Astrocyte (in vitro differentiated cells and primary cell): ENCODE measurements around the gene HOXC9. TPM values are rescaled to one million over a fixed set of nuclear protein-coding genes. Genes with fewer than 3 reads are reported as not detected.

Experiments
- DNase-seq: peaks from one replicate; pipeline ENCODE4 v3.0.0-alpha.2; 2010; ENCODE audit warnings: low read depth
- FAIRE-seq: peaks from 2 replicates; lab custom pipeline; 2011; peaks lifted over from hg19 to GRCh38; lab: Jason Lieb, UNC
- H2AFZ ChIP-seq: 2 replicates; pipeline ENCODE4 v1.6.0; 2012; ENCODE audit warnings: low read depth, low read length, inconsistent platforms
- H3K27ac ChIP-seq: 2 replicates; pipeline ENCODE4 v1.5.1; 2011; ENCODE audit warnings: low read depth, low read length, inconsistent platforms
- H3K27me3 ChIP-seq: 2 replicates; pipeline ENCODE4 v1.6.0; 2011; ENCODE audit warnings: low read length, inconsistent platforms; ENCODE audit not compliant: insufficient read depth
- H3K36me3 ChIP-seq: 2 replicates; pipeline ENCODE4 v1.5.1; 2011; ENCODE audit warnings: low read length, inconsistent platforms; ENCODE audit not compliant: insufficient read depth
- H3K4me1 ChIP-seq: 2 replicates; pipeline ENCODE4 v1.5.1; 2011; ENCODE audit warnings: low read length, inconsistent platforms; ENCODE audit not compliant: insufficient read depth
- H3K4me2 ChIP-seq: 2 replicates; pipeline ENCODE4 v1.6.0; 2012; ENCODE audit warnings: low read length, inconsistent platforms
- H3K4me3 ChIP-seq: 2 replicates; pipeline ENCODE4 v1.5.1; 2011; ENCODE audit warnings: low read depth, mild to moderate bottlenecking, low read length, inconsistent platforms; ENCODE audit not compliant: insufficient read depth
- H3K79me2 ChIP-seq: 2 replicates; pipeline ENCODE4 v1.6.0; 2012; ENCODE audit warnings: mild to moderate bottlenecking, low read length, inconsistent platforms; ENCODE audit not compliant: insufficient read depth
- H3K9ac ChIP-seq: 2 replicates; pipeline ENCODE4 v1.6.0; 2012; ENCODE audit warnings: mild to moderate bottlenecking, low read length, inconsistent platforms
- H3K9me3 ChIP-seq: 2 replicates; pipeline ENCODE4 v1.5.1; 2012; ENCODE audit warnings: low read depth, mild to moderate bottlenecking, low read length, inconsistent platforms; ENCODE audit not compliant: insufficient read depth
- H4K20me1 ChIP-seq: 2 replicates; pipeline ENCODE4 v1.6.0; 2012; ENCODE audit warnings: low read length, inconsistent platforms; ENCODE audit not compliant: insufficient read depth
- H3K27ac Mint-ChIP-seq: one replicate; pipeline ENCODE4 v1.8.0; 2021; ENCODE audit warnings: mild to moderate bottlenecking, mixed read lengths; ENCODE audit not compliant: unreplicated experiment
- H3K27me3 Mint-ChIP-seq: one replicate; pipeline ENCODE4 v1.8.0; 2021; ENCODE audit warnings: low read depth, mixed read lengths; ENCODE audit not compliant: unreplicated experiment
- H3K36me3 Mint-ChIP-seq: one replicate; pipeline ENCODE4 v1.8.0; 2021; ENCODE audit warnings: low read depth, mixed read lengths; ENCODE audit not compliant: unreplicated experiment
- H3K4me1 Mint-ChIP-seq: one replicate; pipeline ENCODE4 v1.8.0; 2021; ENCODE audit warnings: low read depth, mixed read lengths; ENCODE audit not compliant: unreplicated experiment
- H3K4me3 Mint-ChIP-seq: one replicate; pipeline ENCODE4 v1.8.0; 2021; ENCODE audit warnings: mild to moderate bottlenecking, moderate library complexity, mixed read lengths; ENCODE audit not compliant: unreplicated experiment
- H3K9me3 Mint-ChIP-seq: one replicate; pipeline ENCODE4 v1.8.0; 2021; ENCODE audit warnings: mild to moderate bottlenecking, mixed read lengths; ENCODE audit not compliant: unreplicated experiment
- CTCF ChIP-seq: IDR thresholded peaks from 2 replicates; pipeline ENCODE4 v1.5.1; 2011; ENCODE audit warnings: low read depth, mild to moderate bottlenecking, inconsistent platforms, low read length, moderate library complexity; ENCODE audit not compliant: insufficient read depth
- EZH2 ChIP-seq: IDR thresholded peaks from 2 replicates; pipeline ENCODE4 v1.6.1; 2012; ENCODE audit warnings: mild to moderate bottlenecking, low read length, inconsistent platforms; ENCODE audit not compliant: insufficient read depth
- total RNA-seq: library from RNA; stranded (reverse); gene quantifications from 2 replicates; pipeline ENCODE4 v1.2.1, GENCODE V29; 2021

The HOXC9 gene
- total RNA-seq, 1 donor from 2014 or later, result not detected

- no peak for TF ChIP-seq CTCF
- TF ChIP-seq EZH2, result peak; percentile 72
- Histone ChIP-seq H2AFZ (no peak overlapping the region), H4K20me1 (no peaks in the 10 kb centered on the region), H3K36me3 (no peaks in the 10 kb centered on the region), H3K27me3 (peaks cover 93% of the 10 kb centered on the region), H3K4me2 (no peak overlapping the region), H3K79me2 (no peaks in the 10 kb centered on the region), H3K9ac (no peak overlapping the region), H3K4me3 (no peak overlapping the region), H3K4me1 (peaks cover 4% of the 10 kb centered on the region), H3K9me3 (peaks cover 7% of the 10 kb centered on the region), H3K27ac (no peak overlapping the region)
- Mint-ChIP-seq H3K27ac (no peak overlapping the region), H3K36me3 (no peaks in the 10 kb centered on the region), H3K4me1 (no peaks in the 10 kb centered on the region), H3K27me3 (peaks cover 84% of the 10 kb centered on the region), H3K4me3 (no peak overlapping the region), H3K9me3 (peaks cover 24% of the 10 kb centered on the region)
- FAIRE-seq, result no peak
- no peak for DNase-seq
Observed at GRCh38 chr12:53997204-53998109, 2.5 kb upstream of the HOXC9 start.

- Histone ChIP-seq H3K4me3 (no peak overlapping the region), H3K27me3 (peaks cover 96% of the 10 kb centered on the region), H3K4me2 (no peak overlapping the region), H3K4me1 (peaks cover 4% of the 10 kb centered on the region), H3K27ac (no peak overlapping the region), H4K20me1 (no peaks in the 10 kb centered on the region), H2AFZ (no peak overlapping the region), H3K9me3 (peaks cover 5% of the 10 kb centered on the region), H3K79me2 (no peaks in the 10 kb centered on the region), H3K36me3 (no peaks in the 10 kb centered on the region), H3K9ac (no peak overlapping the region)
- no peak for TF ChIP-seq CTCF
- no peak for TF ChIP-seq EZH2
- DNase-seq, result no peak
- no peak for FAIRE-seq
- Mint-ChIP-seq H3K4me3 (no peak overlapping the region), H3K4me1 (no peaks in the 10 kb centered on the region), H3K27ac (no peak overlapping the region), H3K36me3 (no peaks in the 10 kb centered on the region), H3K9me3 (peaks cover 28% of the 10 kb centered on the region), H3K27me3 (peaks cover 84% of the 10 kb centered on the region)
Observed at GRCh38 chr12:53998110-53998899, 1.7 kb upstream of the HOXC9 start.
